ENCODE measurements around the gene CDH20.

GRCh38 chr18:61432590-61432989, 99.4 kb downstream of the CDH20 start:
- no peak for TF ChIP-seq POLR2A (IDR thresholded peaks at IDR 0.05)
- TF ChIP-seq CTCF (IDR thresholded peaks at IDR 0.05), result no peak
- TF ChIP-seq POLR2AphosphoS5 (IDR thresholded peaks at IDR 0.05), result no peak

Measured in transverse colon (tissue), 4 donors.